Measurements from ENCODE around the gene EFCAB6.

GRCh38 chr22:43666457-43666856 is 145.6 kb downstream of the EFCAB6 start:
- TF ChIP-seq CTCF (IDR thresholded peaks at IDR 0.05) (no peak), POLR2AphosphoS5 (IDR thresholded peaks at IDR 0.05) (no peak), POLR2A (IDR thresholded peaks at IDR 0.05) (no peak)

Measured in breast epithelium (tissue), 3 donors.